RWPE2 (cell line): Measurements from ENCODE around the gene FAM131C.

Source experiments
- ATAC-seq: fragments of 200-7000 bp; cut with Tn5 transposase; 3 replicates; pipeline ENCODE4 v1.9.1; 2021; ENCODE audit warnings: low read depth
- DNase-seq: peaks from one replicate; pipeline ENCODE4 v3.0.0-alpha.2; 2020; ENCODE audit warnings: low spot score
- H3K27ac ChIP-seq: fragments of 450-650 bp; 2 replicates; pipeline ENCODE4 v1.5.1; 2017; ENCODE audit warnings: mild to moderate bottlenecking; ENCODE audit not compliant: poor library complexity, severe bottlenecking
- H3K27me3 ChIP-seq: fragments of 250-450 bp; sonication (Bioruptor Pico); 2 replicates; pipeline ENCODE4 v1.5.1; 2021; ENCODE audit warnings: mild to moderate bottlenecking, moderate library complexity; ENCODE audit not compliant: insufficient read depth, poor library complexity, severe bottlenecking
- H3K36me3 ChIP-seq: fragments of 250-450 bp; sonication (Bioruptor Pico); 2 replicates; pipeline ENCODE4 v1.5.1; 2020; ENCODE audit warnings: low read depth, mild to moderate bottlenecking, moderate library complexity
- H3K4me1 ChIP-seq: fragments of 250-450 bp; sonication (Bioruptor Pico); 2 replicates; pipeline ENCODE4 v1.5.1; 2021; ENCODE audit warnings: mild to moderate bottlenecking, moderate library complexity; ENCODE audit not compliant: insufficient read depth, poor library complexity, severe bottlenecking
- H3K4me3 ChIP-seq: fragments of 250-450 bp; sonication (Bioruptor Pico); 2 replicates; pipeline ENCODE4 v1.5.1; 2021; ENCODE audit warnings: mild to moderate bottlenecking, moderate library complexity; ENCODE audit not compliant: severe bottlenecking
- H3K9me3 ChIP-seq: fragments of 250-450 bp; sonication (Bioruptor Pico); 2 replicates; pipeline ENCODE4 v1.5.1; 2021; ENCODE audit warnings: mild to moderate bottlenecking, moderate library complexity; ENCODE audit not compliant: severe bottlenecking
- CTCF ChIP-seq: fragments of 450-650 bp; IDR thresholded peaks from one replicate; pipeline ENCODE4 v1.5.1; 2017; ENCODE audit warnings: mild to moderate bottlenecking, moderate library complexity; ENCODE audit not compliant: poor library complexity, severe bottlenecking

FAM131C gene

GRCh38 chr1:16085522-16085921, 12.1 kb upstream of the FAM131C start:
- no peak for DNase-seq
- no peak for ATAC-seq
- TF ChIP-seq CTCF, result no peak
- Histone ChIP-seq H3K36me3 (no peaks in the 10 kb centered on the region), H3K27me3 (no peaks in the 10 kb centered on the region), H3K4me1 (peaks cover 15% of the 10 kb centered on the region), H3K27ac (no peak overlapping the region), H3K4me3 (no peak overlapping the region), H3K9me3 (no peaks in the 10 kb centered on the region)

- no peak for TF ChIP-seq CTCF
- no peaks in the 10 kb centered on the region for H3K9me3 ChIP-seq
- no peaks in the 10 kb centered on the region for H3K36me3 ChIP-seq
- peaks cover 7% of the 10 kb centered on the region for H3K4me1 ChIP-seq
- DNase-seq, result no peak
- ATAC-seq, result no peak
- H3K27me3 ChIP-seq, result no peaks in the 10 kb centered on the region
- H3K27ac ChIP-seq, result no peak overlapping the region
- no peak overlapping the region for H3K4me3 ChIP-seq
Observed at GRCh38 chr1:16083486-16083885, 10.0 kb upstream of the FAM131C start.

DNA sequence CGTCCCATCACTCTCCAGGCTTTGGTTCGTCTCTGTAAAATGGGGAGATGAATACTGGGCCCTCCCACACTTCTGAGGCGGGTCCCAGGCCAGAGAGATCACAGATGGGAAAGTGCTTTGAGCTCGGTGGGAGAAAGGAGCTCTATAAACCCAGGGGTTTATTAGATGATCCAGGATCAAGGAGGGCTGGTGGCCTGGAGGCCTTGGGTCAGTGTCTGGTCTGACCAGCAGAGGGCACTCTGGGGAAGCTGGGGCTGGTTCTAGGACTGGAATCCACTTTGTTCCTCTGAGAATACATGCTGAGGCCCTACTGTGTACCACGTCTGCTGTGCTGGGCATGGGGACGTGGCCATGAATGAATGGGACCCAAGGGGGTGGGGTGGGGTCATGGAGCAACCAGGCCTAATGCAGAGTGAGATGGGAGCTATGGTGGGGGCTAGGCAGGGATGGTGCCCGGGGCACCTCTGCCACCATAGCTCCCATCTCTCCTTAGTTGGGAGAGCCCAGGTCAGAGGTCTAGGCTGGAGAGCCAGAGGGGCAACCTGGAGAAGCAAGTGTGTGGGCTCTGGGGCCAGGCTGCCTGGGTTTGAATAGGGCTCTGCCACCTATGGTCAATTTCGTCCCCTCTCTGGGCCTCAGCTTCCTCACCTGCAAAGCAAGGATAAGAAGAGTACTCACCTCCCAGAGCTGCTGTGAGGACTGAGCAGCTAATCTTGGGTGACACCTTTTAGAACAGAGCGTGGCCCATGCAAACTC, 9.0 kb upstream of the FAM131C start:
- peak; percentile 97 for TF ChIP-seq CTCF
- no peaks in the 10 kb centered on the region for H3K36me3 ChIP-seq
- no peak for DNase-seq
- no peak overlapping the region for H3K4me3 ChIP-seq
- H3K9me3 ChIP-seq, result no peaks in the 10 kb centered on the region
- H3K4me1 ChIP-seq, result no peaks in the 10 kb centered on the region
- peak; percentile 69 for ATAC-seq
- H3K27me3 ChIP-seq, result no peaks in the 10 kb centered on the region
- H3K27ac ChIP-seq, result peak overlapping the region; percentile 9

DNA sequence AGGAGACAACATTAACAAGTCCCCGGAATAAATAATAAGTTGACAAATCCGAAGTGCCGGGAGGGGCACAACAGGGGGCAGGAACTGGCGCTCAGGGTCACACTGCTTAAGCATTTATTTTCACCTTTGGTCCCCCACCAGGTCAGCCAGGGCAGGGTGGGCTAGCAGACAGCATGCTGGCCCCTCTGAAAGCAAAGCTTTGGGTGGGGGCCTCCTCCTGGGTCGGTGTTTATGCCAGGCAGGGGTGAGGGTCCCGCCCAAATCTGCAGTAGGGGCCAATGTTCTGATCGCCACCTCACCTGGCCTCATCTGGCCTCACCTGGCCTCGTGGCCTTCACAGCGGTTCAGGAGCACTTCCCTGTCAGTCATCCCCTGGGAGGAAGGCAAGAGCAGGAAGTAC, 8.2 kb upstream of the FAM131C start:
- Histone ChIP-seq H3K27me3 (no peaks in the 10 kb centered on the region), H3K9me3 (no peaks in the 10 kb centered on the region), H3K4me3 (no peak overlapping the region), H3K36me3 (no peaks in the 10 kb centered on the region), H3K4me1 (peaks cover 6% of the 10 kb centered on the region), H3K27ac (peak overlapping the region; percentile 9)
- no peak for ATAC-seq
- DNase-seq, result no peak
- TF ChIP-seq CTCF, result no peak

GRCh38 chr1:16080422-16081150, 7.1 kb upstream of the FAM131C start:
- TF ChIP-seq CTCF, result no peak

More at GRCh38 chr1:16080422-16081150, 7.1 kb upstream of the FAM131C start:
- no peaks in the 10 kb centered on the region for H3K9me3 ChIP-seq
- H3K27ac ChIP-seq, result no peak overlapping the region
- peaks cover 16% of the 10 kb centered on the region for H3K4me1 ChIP-seq
- no peak overlapping the region for H3K4me3 ChIP-seq
- no peak for DNase-seq
- H3K36me3 ChIP-seq, result no peaks in the 10 kb centered on the region
- H3K27me3 ChIP-seq, result no peaks in the 10 kb centered on the region
- no peak for ATAC-seq
